HEK293 (cell line): ENCODE data around the gene UBALD2.
"Not testable (repeated sequence)": the region's sequence is repeated elsewhere in the genome, so short reads cannot be mapped to it uniquely, and the experiment has no call there.

Experiments used
- BCL11A ChIP-seq: fragments of 450-650 bp; formaldehyde crosslinking; IDR thresholded peaks from 2 replicates; pipeline ENCODE4 v1.5.1; 2016; ENCODE audit warnings: low read depth, missing biosample characterization, missing genetic modification characterization
- GLIS1 ChIP-seq: fragments of 450-650 bp; formaldehyde crosslinking; IDR thresholded peaks from 2 replicates; pipeline ENCODE4 v1.5.1; 2016; ENCODE audit warnings: missing biosample characterization, missing genetic modification characterization
- MZF1 ChIP-seq: fragments of 450-650 bp; formaldehyde crosslinking; IDR thresholded peaks from 2 replicates; pipeline ENCODE4 v1.5.1; 2017; ENCODE audit warnings: missing biosample characterization, missing genetic modification characterization, borderline replicate concordance
- YY1 ChIP-seq: fragments of 450-650 bp; formaldehyde crosslinking; IDR thresholded peaks from 2 replicates; pipeline ENCODE4 v1.5.1; 2018; ENCODE audit warnings: missing biosample characterization, missing genetic modification characterization
- ZNF184 ChIP-seq: fragments of 450-650 bp; IDR thresholded peaks from 2 replicates; pipeline ENCODE4 v1.5.1; 2018; ENCODE audit warnings: missing biosample characterization, mild to moderate bottlenecking, missing genetic modification characterization
- ZNF239 ChIP-seq: fragments of 450-650 bp; formaldehyde crosslinking; IDR thresholded peaks from 2 replicates; pipeline ENCODE4 v1.5.1; 2016; ENCODE audit warnings: missing biosample characterization, missing genetic modification characterization
- ZNF24 ChIP-seq: fragments of 450-650 bp; formaldehyde crosslinking; IDR thresholded peaks from 2 replicates; pipeline ENCODE4 v1.5.1; 2016; ENCODE audit warnings: missing biosample characterization, missing genetic modification characterization
- ZNF335 ChIP-seq: fragments of 450-650 bp; formaldehyde crosslinking; conservative IDR thresholded peaks from 2 replicates; pipeline ENCODE4 v1.5.1; 2016; ENCODE audit warnings: missing biosample characterization, missing genetic modification characterization
- ZNF596 ChIP-seq: fragments of 450-650 bp; IDR thresholded peaks from 2 replicates; pipeline ENCODE4 v1.5.0; 2018; ENCODE audit warnings: missing biosample characterization, mild to moderate bottlenecking, missing genetic modification characterization, moderate library complexity
- ZNF623 ChIP-seq: fragments of 450-650 bp; formaldehyde crosslinking; IDR thresholded peaks from 2 replicates; pipeline ENCODE4 v1.5.1; 2016; ENCODE audit warnings: missing biosample characterization, missing genetic modification characterization
- ZNF792 ChIP-seq: fragments of 450-650 bp; formaldehyde crosslinking; IDR thresholded peaks from 2 replicates; pipeline ENCODE4 v1.5.1; 2016; ENCODE audit warnings: missing biosample characterization, missing genetic modification characterization
- TF ChIP-seq, protein P1 (sequence below): fragments of 450-650 bp; formaldehyde crosslinking; IDR thresholded peaks from 2 replicates; pipeline ENCODE4 v1.5.0; 2017; ENCODE audit warnings: missing biosample characterization, missing genetic modification characterization, borderline replicate concordance
- TF ChIP-seq, protein P2 (sequence below): fragments of 450-650 bp; formaldehyde crosslinking; IDR thresholded peaks from 2 replicates; pipeline ENCODE4 v1.5.1; 2016; ENCODE audit warnings: missing biosample characterization, missing genetic modification characterization
- TF ChIP-seq, protein P3 (sequence below): fragments of 450-650 bp; formaldehyde crosslinking; IDR thresholded peaks from 2 replicates; pipeline ENCODE4 v1.5.1; 2016; ENCODE audit warnings: missing biosample characterization, missing genetic modification characterization

DNA sequence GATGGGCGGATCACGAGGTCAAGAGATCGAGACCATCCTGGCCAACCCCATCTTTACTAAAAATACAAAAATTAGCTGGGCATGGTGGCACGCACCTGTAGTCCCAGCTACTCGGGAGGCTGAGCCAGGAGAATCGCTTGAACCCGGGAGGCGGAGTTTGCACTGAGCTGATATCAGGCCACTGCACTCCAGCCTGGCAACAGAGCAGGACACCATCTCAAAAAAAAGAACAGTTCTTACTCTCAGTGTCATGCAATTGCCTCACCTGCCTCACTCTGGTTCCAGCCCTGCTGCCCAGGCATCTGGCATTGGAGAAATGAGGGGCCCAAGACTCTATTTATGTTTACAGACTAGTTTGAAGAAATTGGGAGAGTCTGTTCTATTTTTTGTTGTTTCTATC lies 20.4 kb upstream of the UBALD2 start:
- TF ChIP-seq BCL11A (tag by site-specific recombination); MZF1; ZNF596 (tag by site-specific recombination); ZNF24 (tag by site-specific recombination); ZNF184; ZNF335 (tag by site-specific recombination); ZNF239; GLIS1 (tag by site-specific recombination); ZNF792 (tag by site-specific recombination); YY1 (tag by site-specific recombination); ZNF623 (tag by site-specific recombination): not testable (repeated sequence)
- TF ChIP-seq, protein P1, sequence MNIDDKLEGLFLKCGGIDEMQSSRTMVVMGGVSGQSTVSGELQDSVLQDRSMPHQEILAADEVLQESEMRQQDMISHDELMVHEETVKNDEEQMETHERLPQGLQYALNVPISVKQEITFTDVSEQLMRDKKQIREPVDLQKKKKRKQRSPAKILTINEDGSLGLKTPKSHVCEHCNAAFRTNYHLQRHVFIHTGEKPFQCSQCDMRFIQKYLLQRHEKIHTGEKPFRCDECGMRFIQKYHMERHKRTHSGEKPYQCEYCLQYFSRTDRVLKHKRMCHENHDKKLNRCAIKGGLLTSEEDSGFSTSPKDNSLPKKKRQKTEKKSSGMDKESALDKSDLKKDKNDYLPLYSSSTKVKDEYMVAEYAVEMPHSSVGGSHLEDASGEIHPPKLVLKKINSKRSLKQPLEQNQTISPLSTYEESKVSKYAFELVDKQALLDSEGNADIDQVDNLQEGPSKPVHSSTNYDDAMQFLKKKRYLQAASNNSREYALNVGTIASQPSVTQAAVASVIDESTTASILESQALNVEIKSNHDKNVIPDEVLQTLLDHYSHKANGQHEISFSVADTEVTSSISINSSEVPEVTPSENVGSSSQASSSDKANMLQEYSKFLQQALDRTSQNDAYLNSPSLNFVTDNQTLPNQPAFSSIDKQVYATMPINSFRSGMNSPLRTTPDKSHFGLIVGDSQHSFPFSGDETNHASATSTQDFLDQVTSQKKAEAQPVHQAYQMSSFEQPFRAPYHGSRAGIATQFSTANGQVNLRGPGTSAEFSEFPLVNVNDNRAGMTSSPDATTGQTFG, result not testable (repeated sequence)
- TF ChIP-seq, protein P2, sequence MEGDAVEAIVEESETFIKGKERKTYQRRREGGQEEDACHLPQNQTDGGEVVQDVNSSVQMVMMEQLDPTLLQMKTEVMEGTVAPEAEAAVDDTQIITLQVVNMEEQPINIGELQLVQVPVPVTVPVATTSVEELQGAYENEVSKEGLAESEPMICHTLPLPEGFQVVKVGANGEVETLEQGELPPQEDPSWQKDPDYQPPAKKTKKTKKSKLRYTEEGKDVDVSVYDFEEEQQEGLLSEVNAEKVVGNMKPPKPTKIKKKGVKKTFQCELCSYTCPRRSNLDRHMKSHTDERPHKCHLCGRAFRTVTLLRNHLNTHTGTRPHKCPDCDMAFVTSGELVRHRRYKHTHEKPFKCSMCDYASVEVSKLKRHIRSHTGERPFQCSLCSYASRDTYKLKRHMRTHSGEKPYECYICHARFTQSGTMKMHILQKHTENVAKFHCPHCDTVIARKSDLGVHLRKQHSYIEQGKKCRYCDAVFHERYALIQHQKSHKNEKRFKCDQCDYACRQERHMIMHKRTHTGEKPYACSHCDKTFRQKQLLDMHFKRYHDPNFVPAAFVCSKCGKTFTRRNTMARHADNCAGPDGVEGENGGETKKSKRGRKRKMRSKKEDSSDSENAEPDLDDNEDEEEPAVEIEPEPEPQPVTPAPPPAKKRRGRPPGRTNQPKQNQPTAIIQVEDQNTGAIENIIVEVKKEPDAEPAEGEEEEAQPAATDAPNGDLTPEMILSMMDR, result not testable (repeated sequence)
- TF ChIP-seq, protein P3, sequence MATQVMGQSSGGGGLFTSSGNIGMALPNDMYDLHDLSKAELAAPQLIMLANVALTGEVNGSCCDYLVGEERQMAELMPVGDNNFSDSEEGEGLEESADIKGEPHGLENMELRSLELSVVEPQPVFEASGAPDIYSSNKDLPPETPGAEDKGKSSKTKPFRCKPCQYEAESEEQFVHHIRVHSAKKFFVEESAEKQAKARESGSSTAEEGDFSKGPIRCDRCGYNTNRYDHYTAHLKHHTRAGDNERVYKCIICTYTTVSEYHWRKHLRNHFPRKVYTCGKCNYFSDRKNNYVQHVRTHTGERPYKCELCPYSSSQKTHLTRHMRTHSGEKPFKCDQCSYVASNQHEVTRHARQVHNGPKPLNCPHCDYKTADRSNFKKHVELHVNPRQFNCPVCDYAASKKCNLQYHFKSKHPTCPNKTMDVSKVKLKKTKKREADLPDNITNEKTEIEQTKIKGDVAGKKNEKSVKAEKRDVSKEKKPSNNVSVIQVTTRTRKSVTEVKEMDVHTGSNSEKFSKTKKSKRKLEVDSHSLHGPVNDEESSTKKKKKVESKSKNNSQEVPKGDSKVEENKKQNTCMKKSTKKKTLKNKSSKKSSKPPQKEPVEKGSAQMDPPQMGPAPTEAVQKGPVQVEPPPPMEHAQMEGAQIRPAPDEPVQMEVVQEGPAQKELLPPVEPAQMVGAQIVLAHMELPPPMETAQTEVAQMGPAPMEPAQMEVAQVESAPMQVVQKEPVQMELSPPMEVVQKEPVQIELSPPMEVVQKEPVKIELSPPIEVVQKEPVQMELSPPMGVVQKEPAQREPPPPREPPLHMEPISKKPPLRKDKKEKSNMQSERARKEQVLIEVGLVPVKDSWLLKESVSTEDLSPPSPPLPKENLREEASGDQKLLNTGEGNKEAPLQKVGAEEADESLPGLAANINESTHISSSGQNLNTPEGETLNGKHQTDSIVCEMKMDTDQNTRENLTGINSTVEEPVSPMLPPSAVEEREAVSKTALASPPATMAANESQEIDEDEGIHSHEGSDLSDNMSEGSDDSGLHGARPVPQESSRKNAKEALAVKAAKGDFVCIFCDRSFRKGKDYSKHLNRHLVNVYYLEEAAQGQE (tag by site-specific recombination), result not testable (repeated sequence)
